ENCODE measurements around the gene PLD4. TPM values are rescaled to one million over a fixed set of nuclear protein-coding genes. Genes with fewer than 3 reads are reported as not detected.

PLD4 gene
- total RNA-seq, 1 experiment from 2014 or later, result 0.07 TPM

GRCh38 chr14:104888489-104889374 is 35.9 kb upstream of the PLD4 start:
- TF ChIP-seq CREM (CRISPR knock-in tag; IDR thresholded peaks at IDR 0.05), result no peak
- no peak for TF ChIP-seq JAZF1 (CRISPR knock-in tag; IDR thresholded peaks at IDR 0.05)
- no peak for TF ChIP-seq PRDM15 (CRISPR knock-in tag; IDR thresholded peaks at IDR 0.05)
- TF ChIP-seq ZNF423 (CRISPR knock-in tag; IDR thresholded peaks at IDR 0.05), result no peak
- TF ChIP-seq NFATC4 (CRISPR knock-in tag; IDR thresholded peaks at IDR 0.05), result no peak
- no peak for TF ChIP-seq E2F4 (CRISPR knock-in tag; IDR thresholded peaks at IDR 0.05; ENCODE audit: borderline replicate concordance, low read depth)
- TF ChIP-seq SP1 (CRISPR knock-in tag; conservative IDR thresholded peaks at IDR 0.05), result no peak
- TF ChIP-seq TEAD1 (CRISPR knock-in tag; IDR thresholded peaks at IDR 0.05), result no peak
- no peak for TF ChIP-seq EMX1 (CRISPR knock-in tag; IDR thresholded peaks at IDR 0.05)
- TF ChIP-seq FOXP1 (CRISPR knock-in tag; IDR thresholded peaks at IDR 0.05; ENCODE audit: borderline replicate concordance), result no peak
- TF ChIP-seq MLX (CRISPR knock-in tag; IDR thresholded peaks at IDR 0.05), result no peak
- TF ChIP-seq HMGXB4 (CRISPR knock-in tag; IDR thresholded peaks at IDR 0.05), result no peak
- no peak for TF ChIP-seq GABPB1 (CRISPR knock-in tag; IDR thresholded peaks at IDR 0.05)
- no peak for TF ChIP-seq OVOL2 (CRISPR knock-in tag; IDR thresholded peaks at IDR 0.05; ENCODE audit: borderline replicate concordance)
- no peak for TF ChIP-seq ZNF532 (CRISPR knock-in tag; IDR thresholded peaks at IDR 0.05; ENCODE audit: borderline replicate concordance)
- TF ChIP-seq MAX (CRISPR knock-in tag; IDR thresholded peaks at IDR 0.05), result no peak
- no peak for TF ChIP-seq CTCF (IDR thresholded peaks at IDR 0.05)
- TF ChIP-seq NFE2L1 (CRISPR knock-in tag; IDR thresholded peaks at IDR 0.05), result no peak
- TF ChIP-seq ATF1 (CRISPR knock-in tag; IDR thresholded peaks at IDR 0.05), result no peak
- CTCF ChIA-PET, result no interaction called here
- no peaks in the 10 kb centered on the region for H3K9me3 Mint-ChIP-seq
- no peak for ATAC-seq
- POLR2A ChIA-PET, result no interaction called here
- no peaks in the 10 kb centered on the region for H3K36me3 Mint-ChIP-seq
- DNase-seq (ENCODE audit: low spot score), result no peak
- no peak overlapping the region for H3K4me3 Mint-ChIP-seq
- no peaks in the 10 kb centered on the region for H3K27me3 Mint-ChIP-seq (ENCODE audit: low read depth)
- peaks cover 2% of the 10 kb centered on the region; the same call in 1 of the 2 replicates for H3K4me1 Mint-ChIP-seq
- H3K27ac Mint-ChIP-seq, result no peak overlapping the region

All from WTC11 (cell line).